CD14-positive monocyte (primary cell): Measurements from ENCODE around the gene LRP1. TPM values are rescaled to one million over a fixed set of nuclear protein-coding genes. Genes with fewer than 3 reads are reported as not detected.
A peak's percentile ranks its signal among the peaks of the same experiment; 100 is the strongest.

Source experiments
- DNase-seq, 3 donors: peaks; one replicate each; pipeline ENCODE4 v3.0.0-alpha.2; 2011 to 2022
- H2AFZ ChIP-seq: 2 replicates; pipeline ENCODE4 v1.6.0; 2012; ENCODE audit warnings: mild to moderate bottlenecking, low read depth, low read length, inconsistent platforms; ENCODE audit not compliant: insufficient read depth, poor library complexity, severe bottlenecking
- H3K27ac ChIP-seq, 2 donors: 1 replicate in 1 of 2; 2 replicates in 1 of 2; pipeline ENCODE4 v1.5.1; 2012 to 2013; ENCODE audit warnings: low read length in 2 of 2, control low read depth in 1 of 2, inconsistent platforms in 1 of 2, low read depth in 1 of 2, mild to moderate bottlenecking in 1 of 2
- H3K27me3 ChIP-seq, 2 donors: one replicate each; pipeline versions ENCODE4 v1.6.0 to v1.6.1; 2011 to 2013; ENCODE audit warnings: low read length in 2 of 2; ENCODE audit not compliant: control insufficient read depth in 2 of 2, insufficient read depth in 2 of 2
- H3K36me3 ChIP-seq, 2 donors: replicated peaks in 1 of 2; 1 replicate in 1 of 2; 2 replicates in 1 of 2; pipeline versions ENCODE4 v1.5.1 to v1.6.1; 2012 to 2013; ENCODE audit warnings: low read length in 2 of 2, control low read depth in 1 of 2, inconsistent platforms in 1 of 2, mild to moderate bottlenecking in 1 of 2; ENCODE audit not compliant: insufficient read depth in 2 of 2, control insufficient read depth in 1 of 2
- H3K4me1 ChIP-seq, 2 donors: 1 replicate in 1 of 2; 2 replicates in 1 of 2; pipeline versions ENCODE4 v1.5.1 to v1.6.1; 2012 to 2013; ENCODE audit warnings: low read length in 2 of 2, control low read depth in 1 of 2, inconsistent platforms in 1 of 2, mild to moderate bottlenecking in 1 of 2, moderate library complexity in 1 of 2; ENCODE audit not compliant: insufficient read depth in 2 of 2, control insufficient read depth in 1 of 2
- H3K4me2 ChIP-seq: replicated peaks from 2 replicates; pipeline ENCODE3; 2012; ENCODE audit warnings: low read length, moderate library complexity, mild to moderate bottlenecking; ENCODE audit not compliant: poor library complexity, severe bottlenecking; ENCODE audit errors: extremely low read depth
- H3K4me3 ChIP-seq, 3 experiments: fragments of 200-600 bp in 1 of 3; sonication (generic) in 1 of 3; replicated peaks in 1 of 3; 1 replicate in 2 of 3; 2 replicates in 1 of 3; pipeline ENCODE4 v1.5.1; 2011 to 2013; ENCODE audit warnings: low read length in 3 of 3, mild to moderate bottlenecking in 3 of 3, control low read depth in 2 of 3, low read depth in 2 of 3, inconsistent platforms in 1 of 3, moderate library complexity in 1 of 3
- H3K79me2 ChIP-seq: 2 replicates; pipeline ENCODE4 v1.6.0; 2012; ENCODE audit warnings: mild to moderate bottlenecking, control low read depth, inconsistent platforms, low read length, moderate library complexity; ENCODE audit not compliant: insufficient read depth
- H3K9ac ChIP-seq: 2 replicates; pipeline ENCODE4 v1.6.0; 2017; ENCODE audit warnings: low read length, mild to moderate bottlenecking; ENCODE audit not compliant: insufficient read depth, poor library complexity, severe bottlenecking
- H3K9me3 ChIP-seq, 2 donors: replicated peaks in 1 of 2; 1 replicate in 1 of 2; 2 replicates in 1 of 2; pipeline versions ENCODE4 v1.5.1 to v1.6.1; 2012 to 2013; ENCODE audit warnings: low read length in 2 of 2, control low read depth in 1 of 2; ENCODE audit not compliant: control insufficient read depth in 1 of 2, insufficient read depth in 1 of 2
- H4K20me1 ChIP-seq: 2 replicates; pipeline ENCODE4 v1.6.0; 2012; ENCODE audit warnings: mild to moderate bottlenecking, low read length, control low read depth, moderate library complexity; ENCODE audit not compliant: insufficient read depth
- H3K27ac Mint-ChIP-seq, 7 donors: one replicate each; pipeline ENCODE4 v1.8.0; 2020; ENCODE audit warnings: mild to moderate bottlenecking in 7 of 7, mixed read lengths in 7 of 7, moderate library complexity in 6 of 7, inconsistent platforms in 2 of 7
- H3K27me3 Mint-ChIP-seq, 3 donors: one replicate each; pipeline ENCODE4 v1.8.0; 2021 to 2022; ENCODE audit warnings: low read depth in 3 of 3, mild to moderate bottlenecking in 3 of 3, mixed read lengths in 3 of 3, moderate library complexity in 3 of 3, inconsistent platforms in 1 of 3
- H3K36me3 Mint-ChIP-seq, 2 donors: one replicate each; pipeline ENCODE4 v1.8.0; 2020; ENCODE audit warnings: mixed read lengths in 2 of 2, inconsistent platforms in 1 of 2, mild to moderate bottlenecking in 1 of 2
- H3K4me1 Mint-ChIP-seq: one replicate; pipeline ENCODE4 v1.8.0; 2020; ENCODE audit warnings: mild to moderate bottlenecking, mixed read lengths
- H3K4me3 Mint-ChIP-seq, 2 donors: one replicate each; pipeline ENCODE4 v1.8.0; 2020; ENCODE audit warnings: mild to moderate bottlenecking in 2 of 2, mixed read lengths in 2 of 2, moderate library complexity in 1 of 2
- H3K9me3 Mint-ChIP-seq, 7 donors: one replicate each; pipeline ENCODE4 v1.8.0; 2020 to 2022; ENCODE audit warnings: mixed read lengths in 7 of 7, mild to moderate bottlenecking in 6 of 7, moderate library complexity in 6 of 7, inconsistent platforms in 2 of 7
- CTCF ChIP-seq: fragments of 200-600 bp; IDR thresholded peaks from one replicate; pipeline ENCODE4 v1.8.0; 2022; ENCODE audit warnings: antibody characterized with exemption, mild to moderate bottlenecking
- WGBS: methylation state at CpG from one replicate; pipeline ENCODE4 v1.1.5; 2013; ENCODE audit warnings: missing lambda C conversion rate; ENCODE audit not compliant: insufficient coverage; 5-methylcytosine and 5-hydroxymethylcytosine counted together
- intact Hi-C, 2 donors: fragments of 100-400 bp; cut with micrococcal nuclease; formaldehyde crosslinking; loops; one replicate each; pipeline versions ENCODE4 v1.15.0 to v1.15.1; 2023
- polyA plus RNA-seq, 3 donors: library from polyadenylated mRNA; depleted of rRNA in 1 of 3; unstranded in 2 of 3; stranded (reverse) in 1 of 3; fragments of 300-500 nt in 2 of 3; fragments of >200 nt in 1 of 3; fragmentation: Illumina TruSeq in 2 of 3; gene quantifications; 1 replicate in 2 of 3; 2 replicates in 1 of 3; pipeline ENCODE4 v1.2.3, GENCODE V29; 2012 to 2021

The LRP1 gene
- polyA plus RNA-seq, 3 donors: 5.5 to 246 (median 10.5) TPM

DNA sequence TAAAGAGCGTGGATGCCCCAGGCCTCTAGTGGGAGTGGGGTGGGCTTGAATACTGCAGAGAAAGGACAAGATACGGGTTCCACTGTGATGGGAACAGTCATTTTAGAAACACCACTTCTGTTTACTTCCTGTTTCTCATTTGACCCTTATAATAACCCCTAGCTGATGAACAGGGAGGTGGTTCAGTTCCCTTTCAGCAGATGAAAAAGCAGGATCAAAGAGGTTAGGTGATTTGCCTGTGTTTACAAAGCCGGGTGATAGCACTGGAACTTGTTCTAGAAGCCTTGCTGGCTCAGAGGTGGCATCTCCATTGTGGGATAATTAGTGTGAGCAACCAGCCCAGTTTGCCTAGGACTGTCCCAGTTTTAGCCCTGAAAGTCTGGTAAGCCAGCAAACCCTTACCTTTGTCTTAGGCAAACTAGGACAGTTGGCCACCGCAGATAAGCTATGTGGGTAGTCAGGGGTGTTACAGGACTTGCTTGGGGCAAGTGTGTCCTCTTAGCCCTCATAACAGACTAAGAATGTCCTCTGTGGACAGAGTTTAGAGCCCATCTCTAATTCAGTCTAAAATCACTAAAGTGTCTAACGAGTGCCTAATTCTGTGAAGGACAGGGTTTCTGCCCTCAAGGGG is 26.6 kb downstream of the LRP1 start:
- Histone ChIP-seq H3K4me3 (peak overlapping the region in 1 of 3 experiments; percentile 49), H3K27ac (peak overlapping the region; percentile 34 to 93), H3K4me1 (peaks cover 98 to 99% of the 10 kb centered on the region in 2 donors), H3K79me2 (peaks cover 51% of the 10 kb centered on the region), H3K9ac (no peak overlapping the region), H3K9me3 (no peaks in the 10 kb centered on the region), H2AFZ (no peak overlapping the region), H4K20me1 (peaks cover 33% of the 10 kb centered on the region), H3K36me3 (peaks cover 51 to 79% of the 10 kb centered on the region in 2 donors), H3K27me3 (no peaks in the 10 kb centered on the region), H3K4me2 (peak overlapping the region; percentile 49)
- H3K4me3 Mint-ChIP-seq: peak overlapping the region in 1 of 2 donors; percentile 71
- no peaks in the 10 kb centered on the region for H3K9me3 Mint-ChIP-seq
- peaks cover 100% of the 10 kb centered on the region for H3K4me1 Mint-ChIP-seq
- 65% methylated on average over 2 of the region's 5 CpGs for WGBS
- peaks cover 0 to 3% (median 1%) of the 10 kb centered on the region in 3 donors for H3K27me3 Mint-ChIP-seq
- H3K27ac Mint-ChIP-seq: peak overlapping the region; percentile 88 to 97 (median 93)
- DNase-seq: peak in 2 of 3 donors; percentile 53 to 55
- TF ChIP-seq CTCF: no peak
- intact Hi-C loops: no loop called here
- H3K36me3 Mint-ChIP-seq: peaks cover 77 to 97% of the 10 kb centered on the region in 2 donors

DNA sequence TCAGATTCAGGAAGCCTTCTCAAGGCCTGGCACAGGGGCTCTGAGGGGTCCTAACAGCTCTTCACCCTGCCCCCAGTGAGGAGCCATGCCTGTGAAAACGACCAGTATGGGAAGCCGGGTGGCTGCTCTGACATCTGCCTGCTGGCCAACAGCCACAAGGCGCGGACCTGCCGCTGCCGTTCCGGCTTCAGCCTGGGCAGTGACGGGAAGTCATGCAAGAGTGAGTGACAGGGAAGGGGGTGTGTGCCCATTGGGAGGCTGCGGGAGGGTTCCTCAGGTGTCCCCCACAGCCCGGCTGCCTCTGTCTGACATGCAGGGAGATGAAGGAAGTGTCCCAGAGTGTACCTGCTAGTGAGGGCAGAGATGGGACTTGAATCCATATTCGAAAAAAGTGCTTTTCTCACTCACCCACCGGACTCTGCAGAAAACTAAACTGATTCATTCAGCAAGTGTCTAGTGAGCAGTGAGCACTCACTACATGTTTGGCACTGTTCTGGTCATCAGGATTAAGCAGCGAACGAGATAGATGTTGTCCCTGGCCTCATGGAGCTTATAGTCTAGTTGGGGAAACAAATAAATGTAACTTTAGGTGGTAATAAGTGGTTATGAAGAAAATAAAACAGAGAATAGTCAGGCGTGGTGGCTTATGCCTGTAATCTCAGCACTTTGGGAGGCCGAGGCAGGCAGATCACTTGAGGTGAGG is 28.6 kb downstream of the LRP1 start:
- peak overlapping the region; percentile 10 to 64 for H3K4me3 Mint-ChIP-seq
- peak overlapping the region in 1 of 3 experiments; percentile 37 for H3K4me3 ChIP-seq
- peaks cover 35% of the 10 kb centered on the region for H3K79me2 ChIP-seq
- H3K9me3 Mint-ChIP-seq: no peaks in the 10 kb centered on the region
- H3K4me2 ChIP-seq: peak overlapping the region; percentile 19
- H4K20me1 ChIP-seq: peaks cover 47% of the 10 kb centered on the region
- H3K36me3 ChIP-seq: peaks cover 67 to 83% of the 10 kb centered on the region in 2 donors
- intact Hi-C loops: no loop called here
- peaks cover 83 to 99% of the 10 kb centered on the region in 2 donors for H3K36me3 Mint-ChIP-seq
- peaks cover 97% of the 10 kb centered on the region for H3K4me1 Mint-ChIP-seq
- no peaks in the 10 kb centered on the region for H3K27me3 ChIP-seq
- peak overlapping the region; percentile 68 to 72 for H3K27ac ChIP-seq
- H3K9ac ChIP-seq: peak overlapping the region; percentile 29
- H3K27ac Mint-ChIP-seq: peak overlapping the region; percentile 79 to 91 (median 88)
- peaks cover 85 to 97% of the 10 kb centered on the region in 2 donors for H3K4me1 ChIP-seq
- H3K27me3 Mint-ChIP-seq: peaks cover 0 to 4% (median 2%) of the 10 kb centered on the region in 3 donors
- H3K9me3 ChIP-seq: no peaks in the 10 kb centered on the region
- no peak overlapping the region for H2AFZ ChIP-seq
- WGBS: 33% methylated on average over 14 of the region's 16 CpGs
- TF ChIP-seq CTCF: no peak
- DNase-seq: peak in 2 of 3 donors; percentile 44
